HepG2 (cell line): ENCODE data around the gene MRPL36.

Source experiments
- EED ChIP-seq: sonication (generic); formaldehyde crosslinking; IDR thresholded peaks from 2 replicates; pipeline ENCODE4 v1.5.0; 2020; ENCODE audit warnings: mild to moderate bottlenecking, missing genetic modification reagents
- MYC ChIP-seq: sonication (generic); formaldehyde crosslinking; IDR thresholded peaks from 2 replicates; pipeline ENCODE4 v1.9.0; 2021; ENCODE audit warnings: missing genetic modification reagents, borderline replicate concordance
- NCOA1 ChIP-seq: sonication (generic); formaldehyde crosslinking; IDR thresholded peaks from 2 replicates; pipeline ENCODE4 v1.9.0; 2021; ENCODE audit warnings: missing genetic modification reagents
- TF ChIP-seq, protein P1 (sequence below): sonication (generic); formaldehyde crosslinking; IDR thresholded peaks from 2 replicates; pipeline ENCODE4 v1.8.0; 2022; ENCODE audit warnings: mild to moderate bottlenecking, missing genetic modification reagents; ENCODE audit not compliant: insufficient replicate concordance
- TF ChIP-seq, protein P2 (sequence below): sonication (generic); formaldehyde crosslinking; IDR thresholded peaks from 2 replicates; pipeline ENCODE4 v1.4.0; 2020; ENCODE audit warnings: low read depth, missing genetic modification reagents
- TF ChIP-seq, protein P3 (sequence below), 2 experiments: sonication (generic) in 1 of 2; formaldehyde crosslinking in 1 of 2; IDR thresholded peaks; 2 replicates each; pipeline versions ENCODE4 v1.6.1 to v1.9.0; 2014 to 2022; ENCODE audit warnings: antibody characterized with exemption in 1 of 2, borderline replicate concordance in 1 of 2, inconsistent platforms in 1 of 2, low read depth in 1 of 2, missing genetic modification reagents in 1 of 2
- TF ChIP-seq, protein P4 (sequence below): sonication (generic); formaldehyde crosslinking; IDR thresholded peaks from 2 replicates; pipeline ENCODE4 v1.5.0; 2020; ENCODE audit warnings: missing genetic modification reagents

DNA sequence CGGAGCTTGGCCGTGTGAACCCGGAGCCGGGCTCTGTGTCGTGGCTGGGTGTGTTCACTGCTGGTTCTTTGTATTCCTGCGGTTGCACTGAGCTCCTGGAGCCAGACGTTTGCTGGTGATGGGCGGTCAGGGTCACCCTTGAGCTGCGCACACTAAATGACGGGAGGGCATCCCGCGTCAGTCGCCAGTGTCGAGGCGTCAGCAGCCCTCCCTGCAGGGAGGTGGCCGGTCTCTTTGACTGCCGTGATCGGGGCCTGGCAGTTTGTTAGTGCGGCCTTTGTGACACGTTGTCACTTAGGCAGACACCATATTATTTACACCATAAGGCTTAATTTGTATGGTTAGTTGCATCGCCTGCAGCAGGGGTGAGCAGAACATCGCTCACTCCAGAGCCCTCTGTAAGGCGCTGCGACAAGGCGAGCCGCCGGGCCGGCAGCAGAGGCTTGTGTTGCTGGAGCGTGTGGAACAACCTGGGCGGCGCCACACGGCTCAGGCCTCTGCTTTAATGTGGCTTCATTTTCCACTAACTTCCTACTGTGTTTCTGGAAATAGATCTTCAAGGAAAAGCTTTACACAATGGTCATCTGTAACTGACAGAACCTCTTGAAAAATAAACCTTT is 9.9 kb upstream of the MRPL36 start:
- no peak for TF ChIP-seq NCOA1 (CRISPR knock-in tag)
- TF ChIP-seq, protein P1, sequence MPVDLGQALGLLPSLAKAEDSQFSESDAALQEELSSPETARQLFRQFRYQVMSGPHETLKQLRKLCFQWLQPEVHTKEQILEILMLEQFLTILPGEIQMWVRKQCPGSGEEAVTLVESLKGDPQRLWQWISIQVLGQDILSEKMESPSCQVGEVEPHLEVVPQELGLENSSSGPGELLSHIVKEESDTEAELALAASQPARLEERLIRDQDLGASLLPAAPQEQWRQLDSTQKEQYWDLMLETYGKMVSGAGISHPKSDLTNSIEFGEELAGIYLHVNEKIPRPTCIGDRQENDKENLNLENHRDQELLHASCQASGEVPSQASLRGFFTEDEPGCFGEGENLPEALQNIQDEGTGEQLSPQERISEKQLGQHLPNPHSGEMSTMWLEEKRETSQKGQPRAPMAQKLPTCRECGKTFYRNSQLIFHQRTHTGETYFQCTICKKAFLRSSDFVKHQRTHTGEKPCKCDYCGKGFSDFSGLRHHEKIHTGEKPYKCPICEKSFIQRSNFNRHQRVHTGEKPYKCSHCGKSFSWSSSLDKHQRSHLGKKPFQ (CRISPR knock-in tag) = no peak
- TF ChIP-seq, protein P2, sequence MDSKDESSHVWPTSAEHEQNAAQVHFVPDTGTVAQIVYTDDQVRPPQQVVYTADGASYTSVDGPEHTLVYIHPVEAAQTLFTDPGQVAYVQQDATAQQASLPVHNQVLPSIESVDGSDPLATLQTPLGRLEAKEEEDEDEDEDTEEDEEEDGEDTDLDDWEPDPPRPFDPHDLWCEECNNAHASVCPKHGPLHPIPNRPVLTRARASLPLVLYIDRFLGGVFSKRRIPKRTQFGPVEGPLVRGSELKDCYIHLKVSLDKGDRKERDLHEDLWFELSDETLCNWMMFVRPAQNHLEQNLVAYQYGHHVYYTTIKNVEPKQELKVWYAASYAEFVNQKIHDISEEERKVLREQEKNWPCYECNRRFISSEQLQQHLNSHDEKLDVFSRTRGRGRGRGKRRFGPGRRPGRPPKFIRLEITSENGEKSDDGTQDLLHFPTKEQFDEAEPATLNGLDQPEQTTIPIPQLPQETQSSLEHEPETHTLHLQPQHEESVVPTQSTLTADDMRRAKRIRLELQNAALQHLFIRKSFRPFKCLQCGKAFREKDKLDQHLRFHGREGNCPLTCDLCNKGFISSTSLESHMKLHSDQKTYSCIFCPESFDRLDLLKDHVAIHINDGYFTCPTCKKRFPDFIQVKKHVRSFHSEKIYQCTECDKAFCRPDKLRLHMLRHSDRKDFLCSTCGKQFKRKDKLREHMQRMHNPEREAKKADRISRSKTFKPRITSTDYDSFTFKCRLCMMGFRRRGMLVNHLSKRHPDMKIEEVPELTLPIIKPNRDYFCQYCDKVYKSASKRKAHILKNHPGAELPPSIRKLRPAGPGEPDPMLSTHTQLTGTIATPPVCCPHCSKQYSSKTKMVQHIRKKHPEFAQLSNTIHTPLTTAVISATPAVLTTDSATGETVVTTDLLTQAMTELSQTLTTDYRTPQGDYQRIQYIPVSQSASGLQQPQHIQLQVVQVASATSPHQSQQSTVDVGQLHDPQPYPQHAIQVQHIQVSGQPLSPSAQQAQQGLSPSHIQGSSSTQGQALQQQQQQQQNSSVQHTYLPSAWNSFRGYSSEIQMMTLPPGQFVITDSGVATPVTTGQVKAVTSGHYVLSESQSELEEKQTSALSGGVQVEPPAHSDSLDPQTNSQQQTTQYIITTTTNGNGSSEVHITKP (CRISPR knock-in tag) = no peak
- no peak for TF ChIP-seq MYC
- TF ChIP-seq, protein P3, sequence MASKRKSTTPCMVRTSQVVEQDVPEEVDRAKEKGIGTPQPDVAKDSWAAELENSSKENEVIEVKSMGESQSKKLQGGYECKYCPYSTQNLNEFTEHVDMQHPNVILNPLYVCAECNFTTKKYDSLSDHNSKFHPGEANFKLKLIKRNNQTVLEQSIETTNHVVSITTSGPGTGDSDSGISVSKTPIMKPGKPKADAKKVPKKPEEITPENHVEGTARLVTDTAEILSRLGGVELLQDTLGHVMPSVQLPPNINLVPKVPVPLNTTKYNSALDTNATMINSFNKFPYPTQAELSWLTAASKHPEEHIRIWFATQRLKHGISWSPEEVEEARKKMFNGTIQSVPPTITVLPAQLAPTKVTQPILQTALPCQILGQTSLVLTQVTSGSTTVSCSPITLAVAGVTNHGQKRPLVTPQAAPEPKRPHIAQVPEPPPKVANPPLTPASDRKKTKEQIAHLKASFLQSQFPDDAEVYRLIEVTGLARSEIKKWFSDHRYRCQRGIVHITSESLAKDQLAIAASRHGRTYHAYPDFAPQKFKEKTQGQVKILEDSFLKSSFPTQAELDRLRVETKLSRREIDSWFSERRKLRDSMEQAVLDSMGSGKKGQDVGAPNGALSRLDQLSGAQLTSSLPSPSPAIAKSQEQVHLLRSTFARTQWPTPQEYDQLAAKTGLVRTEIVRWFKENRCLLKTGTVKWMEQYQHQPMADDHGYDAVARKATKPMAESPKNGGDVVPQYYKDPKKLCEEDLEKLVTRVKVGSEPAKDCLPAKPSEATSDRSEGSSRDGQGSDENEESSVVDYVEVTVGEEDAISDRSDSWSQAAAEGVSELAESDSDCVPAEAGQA (IDR thresholded peaks at IDR 0.05; ENCODE audit: low read depth) = no peak
- TF ChIP-seq, protein P3 (CRISPR knock-in tag; IDR thresholded peaks at IDR 0.05; ENCODE audit: borderline replicate concordance) = no peak
- no peak for TF ChIP-seq EED (CRISPR knock-in tag)
- TF ChIP-seq, protein P4, sequence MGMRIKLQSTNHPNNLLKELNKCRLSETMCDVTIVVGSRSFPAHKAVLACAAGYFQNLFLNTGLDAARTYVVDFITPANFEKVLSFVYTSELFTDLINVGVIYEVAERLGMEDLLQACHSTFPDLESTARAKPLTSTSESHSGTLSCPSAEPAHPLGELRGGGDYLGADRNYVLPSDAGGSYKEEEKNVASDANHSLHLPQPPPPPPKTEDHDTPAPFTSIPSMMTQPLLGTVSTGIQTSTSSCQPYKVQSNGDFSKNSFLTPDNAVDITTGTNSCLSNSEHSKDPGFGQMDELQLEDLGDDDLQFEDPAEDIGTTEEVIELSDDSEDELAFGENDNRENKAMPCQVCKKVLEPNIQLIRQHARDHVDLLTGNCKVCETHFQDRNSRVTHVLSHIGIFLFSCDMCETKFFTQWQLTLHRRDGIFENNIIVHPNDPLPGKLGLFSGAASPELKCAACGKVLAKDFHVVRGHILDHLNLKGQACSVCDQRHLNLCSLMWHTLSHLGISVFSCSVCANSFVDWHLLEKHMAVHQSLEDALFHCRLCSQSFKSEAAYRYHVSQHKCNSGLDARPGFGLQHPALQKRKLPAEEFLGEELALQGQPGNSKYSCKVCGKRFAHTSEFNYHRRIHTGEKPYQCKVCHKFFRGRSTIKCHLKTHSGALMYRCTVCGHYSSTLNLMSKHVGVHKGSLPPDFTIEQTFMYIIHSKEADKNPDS = no peak
